GM12875 (cell line): ENCODE data around the gene NAMPT.

Source experiments
- H3K4me3 ChIP-seq: one replicate; pipeline ENCODE4 v1.5.1; 2011; ENCODE audit warnings: low read depth, low read length, control low read depth
- CTCF ChIP-seq: IDR thresholded peaks from 2 replicates; pipeline ENCODE4 v1.5.1; 2011; ENCODE audit warnings: low read depth, mild to moderate bottlenecking, control low read depth, inconsistent platforms, low read length, moderate library complexity, borderline replicate concordance; ENCODE audit not compliant: insufficient read depth

The NAMPT gene

GRCh38 chr7:106270122-106270977 lies 14.4 kb downstream of the NAMPT start:
- H3K4me3 ChIP-seq, result no peak overlapping the region
- TF ChIP-seq CTCF, result no peak

DNA sequence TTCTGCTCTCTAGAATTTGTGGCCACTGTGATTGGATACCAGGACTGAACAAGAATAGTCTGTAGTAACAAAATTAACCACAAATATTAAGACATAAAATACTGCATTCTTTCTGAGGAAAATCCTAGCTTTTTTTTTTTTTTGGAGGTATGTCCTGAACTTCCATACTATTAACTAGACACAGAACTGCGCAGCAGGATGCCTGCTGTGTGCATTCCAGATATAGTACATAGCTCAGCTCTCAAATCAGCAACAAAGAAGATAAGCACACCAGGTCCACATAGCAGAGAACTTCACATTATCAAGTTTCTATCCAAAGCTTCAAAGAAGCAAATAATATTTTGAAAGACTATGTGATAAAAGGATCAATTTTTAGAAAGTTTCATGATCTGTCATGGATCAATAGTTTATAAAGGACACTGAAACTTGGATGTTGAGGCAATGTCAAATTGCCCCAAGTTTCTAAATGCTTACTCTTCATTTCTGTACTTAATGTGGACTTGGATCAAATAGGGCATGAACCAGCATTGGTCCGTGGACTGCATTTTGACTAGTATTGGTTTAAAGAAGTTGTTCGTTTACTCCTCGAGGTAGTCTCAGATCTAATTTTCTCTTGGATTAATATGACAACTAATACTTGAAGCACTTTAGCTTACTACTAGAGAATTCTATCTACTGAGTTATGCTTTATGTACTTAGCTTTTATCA lies 15.4 kb downstream of the NAMPT start:
- H3K4me3 ChIP-seq, result no peak overlapping the region
- TF ChIP-seq CTCF, result no peak

DNA sequence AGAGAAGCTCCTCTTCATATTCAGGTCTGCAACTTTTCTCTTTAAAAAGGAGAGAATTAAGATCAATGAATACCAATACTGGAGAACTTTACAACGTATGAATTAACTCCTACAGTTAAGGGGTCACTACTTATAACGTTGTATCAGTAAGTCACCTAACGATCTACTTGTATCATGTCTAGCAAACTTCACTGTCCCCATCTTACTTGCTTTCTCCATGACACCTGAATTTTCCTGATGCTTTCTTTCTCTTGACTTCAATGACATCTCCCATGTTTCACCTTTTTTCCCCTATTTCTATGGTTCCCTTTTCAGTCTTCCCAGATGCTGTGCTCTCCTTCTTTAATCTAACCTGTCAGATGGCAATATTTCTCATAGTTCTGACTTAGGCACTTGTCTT lies 19.6 kb downstream of the NAMPT start:
- H3K4me3 ChIP-seq, result no peak overlapping the region
- TF ChIP-seq CTCF, result no peak

- no peak for TF ChIP-seq CTCF
- H3K4me3 ChIP-seq, result no peak overlapping the region
These were observed 22.4 kb downstream of the NAMPT start for GRCh38 chr7:106262221-106262881.

- no peak overlapping the region for H3K4me3 ChIP-seq
- TF ChIP-seq CTCF, result no peak
These were observed 24.6 kb downstream of the NAMPT start for GRCh38 chr7:106260136-106260561.

DNA sequence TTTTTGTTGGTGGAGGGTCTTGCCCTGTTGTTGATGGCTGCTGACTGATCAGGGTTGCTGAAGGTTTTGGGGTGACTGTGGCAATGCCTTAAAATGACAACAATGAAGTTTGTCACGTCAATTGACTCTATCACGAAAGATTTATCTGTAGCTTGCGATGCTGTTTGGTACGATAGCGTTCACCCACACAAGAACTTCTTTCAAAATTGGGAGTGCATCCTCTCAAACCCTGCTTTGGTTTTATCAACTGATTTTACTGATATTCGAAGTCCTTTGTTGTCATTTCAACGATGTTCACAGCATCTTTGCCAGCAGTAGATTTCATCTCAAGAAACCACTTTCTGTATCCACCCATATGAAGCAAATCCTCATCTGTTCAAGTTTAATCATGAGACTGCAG lies 26.0 kb downstream of the NAMPT start:
- H3K4me3 ChIP-seq, result no peak overlapping the region
- TF ChIP-seq CTCF, result no peak
